NCI-H128 (cell line): ENCODE measurements around the gene PIEZO2.

ENCODE experiments used
- DNase-seq: peaks from one replicate; lab custom pipeline; 2025; ENCODE audit not compliant: unreplicated experiment; lab: John Stamatoyannopoulos, UW

PIEZO2 gene

GRCh38 chr18:11070593-11070992 is 78.8 kb downstream of the PIEZO2 start:
- no peak for DNase-seq

DNA sequence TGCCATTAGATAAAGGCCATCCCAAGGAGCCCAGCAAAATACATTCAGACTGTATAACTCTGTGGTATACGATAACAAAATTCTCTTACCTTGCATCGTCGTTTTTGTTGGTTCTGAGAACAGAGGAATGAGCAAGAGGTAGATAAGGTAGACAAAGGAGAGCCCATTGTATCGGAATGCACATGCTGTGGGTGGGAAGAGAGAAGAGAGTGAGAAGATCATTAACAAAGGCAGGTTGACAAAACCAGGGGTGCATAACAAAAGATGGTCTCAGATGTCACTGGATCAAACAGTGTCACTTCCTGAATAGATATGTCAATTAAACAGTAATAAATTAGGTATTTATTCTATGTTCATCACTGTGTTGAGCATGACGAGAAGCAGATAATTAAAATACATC is 83.3 kb downstream of the PIEZO2 start:
- DNase-seq = no peak

DNA sequence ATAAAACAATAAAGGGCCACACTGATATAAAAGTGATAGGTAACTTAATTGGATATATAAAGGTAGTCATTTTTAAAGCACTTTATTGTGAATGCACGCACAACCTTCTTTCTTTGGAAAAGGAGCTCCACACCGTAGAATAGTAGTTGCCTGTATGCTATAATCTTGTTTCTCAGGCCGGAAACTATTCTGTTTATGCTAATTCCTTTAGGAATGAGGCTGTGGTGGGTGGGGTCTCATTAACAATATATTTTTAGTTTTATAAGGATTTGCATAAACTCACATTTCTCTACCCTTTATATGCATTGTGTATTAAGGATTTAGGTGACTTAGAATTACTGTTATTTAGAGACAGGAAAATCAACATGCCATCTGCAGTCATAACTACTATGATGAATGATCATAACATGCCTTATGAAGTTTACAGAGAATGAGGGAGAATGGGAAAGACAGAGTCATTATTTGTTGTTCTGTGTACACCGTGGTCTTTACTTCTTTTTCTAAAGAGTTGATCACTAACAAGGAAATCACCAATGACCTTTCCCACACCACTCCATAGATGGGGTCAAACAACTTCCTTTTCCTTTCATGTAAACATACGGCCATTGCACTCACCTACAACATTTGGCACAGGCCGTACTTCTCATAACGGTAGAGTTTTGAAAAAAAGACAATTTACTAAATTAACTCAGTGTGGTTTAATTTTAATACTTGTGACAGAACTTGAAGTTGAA is 84.5 kb downstream of the PIEZO2 start:
- no peak for DNase-seq

GRCh38 chr18:11064106-11064505 is 85.3 kb downstream of the PIEZO2 start:
- no peak for DNase-seq

- no peak for DNase-seq
These were observed 93.6 kb downstream of the PIEZO2 start for GRCh38 chr18:11055721-11056120.

DNA sequence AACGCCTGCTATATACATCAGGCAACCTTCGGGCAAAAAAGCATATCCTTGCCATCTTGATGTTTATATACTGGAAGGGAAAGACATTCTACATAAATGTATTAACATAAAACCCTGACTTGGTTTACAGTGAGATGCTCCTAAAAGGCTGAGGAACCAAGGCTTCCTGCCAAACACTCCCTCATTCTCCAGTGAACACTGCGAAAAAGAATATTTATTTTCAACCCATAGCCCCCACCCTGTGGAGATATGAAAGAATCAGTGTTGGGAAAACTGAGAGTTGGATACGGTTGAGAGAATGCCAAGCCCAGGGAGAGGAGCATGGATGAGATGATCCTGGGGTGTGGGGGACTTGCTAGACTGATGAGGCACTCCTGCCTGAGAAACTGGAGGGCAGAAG is 94.9 kb downstream of the PIEZO2 start:
- DNase-seq = no peak

DNA sequence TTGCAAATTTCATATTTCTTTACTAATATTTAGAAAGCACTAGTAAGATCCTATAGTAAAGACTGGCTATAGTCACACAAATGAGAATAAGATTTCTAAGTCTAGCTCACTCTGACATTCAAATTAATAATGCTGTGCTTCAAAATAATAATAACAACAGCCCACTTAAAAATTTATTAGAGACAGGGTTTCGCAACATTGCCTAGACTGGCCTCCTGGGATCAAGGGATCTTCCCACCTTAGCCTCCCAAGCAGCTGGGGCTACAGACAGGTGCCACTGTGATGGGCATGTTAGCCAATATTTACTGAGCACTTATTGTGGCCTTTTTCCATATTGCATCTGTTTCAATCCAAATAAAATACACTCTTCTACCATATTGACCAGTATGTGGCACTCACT is 96.1 kb downstream of the PIEZO2 start:
- no peak for DNase-seq

- DNase-seq = no peak
These were observed 96.6 kb downstream of the PIEZO2 start for GRCh38 chr18:11052800-11053199.

- no peak for DNase-seq
These were observed 97.9 kb downstream of the PIEZO2 start for GRCh38 chr18:11051462-11051861.

DNA sequence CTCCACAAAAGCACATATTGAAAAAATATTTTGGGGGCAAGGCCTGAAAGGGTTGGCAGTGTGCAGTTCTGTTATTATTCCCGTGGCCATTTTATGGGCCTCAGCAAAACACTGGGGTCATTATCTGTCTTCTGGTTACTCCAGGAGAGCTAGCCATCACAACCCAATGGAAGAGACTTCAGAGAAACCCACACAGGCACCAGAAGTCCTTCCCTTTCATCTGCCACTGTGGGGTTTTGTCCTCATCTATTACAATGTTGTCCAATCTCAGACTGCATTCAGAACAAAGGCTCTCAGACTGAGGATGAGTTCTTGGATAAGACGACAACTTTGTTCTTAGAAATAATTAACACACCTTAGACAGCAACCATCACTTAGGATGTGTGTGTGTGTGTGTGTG is 98.4 kb downstream of the PIEZO2 start:
- DNase-seq = no peak

- DNase-seq = no peak
These were observed 101.6 kb downstream of the PIEZO2 start for GRCh38 chr18:11047817-11048216.

GRCh38 chr18:11047156-11047555 is 102.2 kb downstream of the PIEZO2 start:
- DNase-seq = no peak

GRCh38 chr18:11046140-11046539 is 103.2 kb downstream of the PIEZO2 start:
- DNase-seq = no peak

GRCh38 chr18:11043694-11044093 is 105.7 kb downstream of the PIEZO2 start:
- DNase-seq = no peak

DNA sequence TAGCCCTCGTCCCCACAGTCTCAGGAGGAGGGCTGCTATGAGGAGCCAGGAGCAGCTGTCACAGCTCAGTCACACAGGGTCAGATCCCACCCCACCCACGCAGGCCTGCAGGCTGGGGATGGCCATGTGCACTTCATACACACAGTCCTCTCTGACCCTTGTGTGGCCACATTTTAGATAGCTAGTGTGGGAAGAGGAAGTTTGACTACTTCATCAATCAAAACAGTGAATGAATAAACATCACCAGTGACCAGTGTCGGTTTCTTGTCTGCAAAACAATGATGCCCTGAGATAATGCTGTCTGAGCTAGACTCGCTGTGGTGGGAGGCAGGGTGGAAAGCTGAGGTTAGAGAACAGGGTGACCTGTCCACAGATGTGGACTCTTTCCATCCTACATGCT is 107.1 kb downstream of the PIEZO2 start:
- DNase-seq = no peak

DNA sequence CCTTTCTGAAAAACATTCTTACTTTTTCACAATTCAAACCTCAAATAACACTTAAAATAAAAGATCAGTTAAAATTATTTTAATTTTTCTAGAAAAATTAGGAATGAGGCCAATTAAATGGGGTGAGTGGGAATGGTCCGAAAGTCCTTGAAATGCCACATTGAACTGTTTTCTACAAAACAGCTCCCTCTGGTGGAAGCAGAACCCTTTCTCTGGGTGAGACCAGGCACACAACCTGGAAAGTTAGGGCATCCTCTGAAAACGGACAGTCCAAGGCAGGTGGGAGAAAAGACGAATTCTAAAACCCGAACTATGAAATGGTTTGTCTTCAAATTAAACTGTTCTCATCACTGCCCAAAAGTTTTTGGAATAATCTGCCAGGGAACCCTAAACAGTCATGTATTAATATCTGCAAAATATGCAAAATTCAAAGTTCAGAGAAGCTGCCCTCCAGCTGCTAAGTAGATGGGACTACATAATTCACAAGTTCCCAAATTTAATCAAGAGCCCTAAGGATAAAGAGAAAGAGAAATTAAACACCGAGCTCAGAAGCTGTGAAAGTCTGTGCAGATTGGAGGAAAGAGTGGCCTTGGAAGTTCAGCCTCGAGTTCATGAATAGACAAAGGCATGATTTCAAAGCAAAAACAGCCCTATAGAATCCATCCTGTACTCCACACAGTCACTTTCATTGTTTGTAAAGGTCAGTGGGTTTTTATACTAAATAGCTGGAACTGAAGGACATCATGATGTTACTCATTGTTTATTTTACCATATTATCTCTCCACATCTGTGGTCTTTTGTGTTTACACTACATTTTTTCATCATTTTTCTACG is 108.3 kb downstream of the PIEZO2 start:
- DNase-seq = peak; percentile 25

DNA sequence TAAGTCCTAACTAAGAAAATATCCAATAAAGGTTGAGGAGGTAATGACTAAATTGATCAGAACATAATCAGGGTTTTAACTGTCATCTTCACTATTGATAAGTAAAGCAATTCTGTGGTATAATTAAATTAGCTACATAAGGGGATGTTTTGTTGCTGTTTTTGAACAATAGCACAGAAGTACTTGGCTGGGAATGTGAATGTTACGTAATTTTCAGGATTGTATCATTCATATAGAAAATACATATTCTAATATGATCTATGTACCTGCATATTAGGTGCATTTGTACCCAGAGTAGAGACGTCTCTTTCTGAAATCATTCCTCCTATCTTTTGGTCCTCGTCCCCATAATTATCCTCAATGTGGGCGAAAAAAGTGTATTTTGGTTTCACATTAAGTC is 109.0 kb downstream of the PIEZO2 start:
- DNase-seq = no peak

DNA sequence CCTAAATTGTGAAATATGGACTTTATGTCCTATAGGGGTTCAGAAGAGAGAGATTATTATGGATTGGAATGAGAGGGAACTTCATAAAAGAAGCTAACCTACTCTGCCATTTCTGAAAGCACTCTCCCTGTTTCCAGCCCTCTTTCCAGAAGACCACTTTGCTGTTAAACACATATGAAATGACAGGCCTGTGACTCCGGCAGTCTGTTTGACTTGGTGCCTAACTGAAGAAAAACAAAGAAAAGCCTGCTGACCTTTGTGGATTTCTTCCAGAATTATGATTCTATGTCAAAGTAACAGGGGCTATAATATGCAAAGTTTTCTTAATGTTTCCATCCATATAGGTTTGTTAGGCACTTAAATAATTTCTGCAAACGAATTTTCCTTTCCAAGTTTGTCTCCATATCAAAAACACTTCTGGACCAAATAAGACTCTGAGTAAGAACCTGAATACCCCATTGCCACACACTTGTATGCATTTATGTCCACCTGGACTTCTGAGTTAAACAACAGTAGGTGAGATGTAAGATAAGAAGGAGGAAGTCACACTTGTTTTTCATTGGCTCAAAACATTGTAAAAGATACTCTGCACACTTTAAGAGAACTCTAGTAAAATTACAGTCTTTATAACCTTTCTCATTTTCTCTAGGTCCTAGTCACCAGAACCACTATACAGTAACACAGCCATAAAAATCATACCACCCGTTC is 111.7 kb downstream of the PIEZO2 start:
- DNase-seq = no peak

GRCh38 chr18:11035814-11036495 is 113.4 kb downstream of the PIEZO2 start:
- DNase-seq = no peak

GRCh38 chr18:11035376-11035775 is 114.0 kb downstream of the PIEZO2 start:
- no peak for DNase-seq

GRCh38 chr18:11034884-11035283 is 114.5 kb downstream of the PIEZO2 start:
- no peak for DNase-seq
